ENCODE results near the gene ATP5IF1.
A peak's percentile ranks its signal among the peaks of the same experiment; 100 is the strongest.

ATP5IF1 gene

DNA sequence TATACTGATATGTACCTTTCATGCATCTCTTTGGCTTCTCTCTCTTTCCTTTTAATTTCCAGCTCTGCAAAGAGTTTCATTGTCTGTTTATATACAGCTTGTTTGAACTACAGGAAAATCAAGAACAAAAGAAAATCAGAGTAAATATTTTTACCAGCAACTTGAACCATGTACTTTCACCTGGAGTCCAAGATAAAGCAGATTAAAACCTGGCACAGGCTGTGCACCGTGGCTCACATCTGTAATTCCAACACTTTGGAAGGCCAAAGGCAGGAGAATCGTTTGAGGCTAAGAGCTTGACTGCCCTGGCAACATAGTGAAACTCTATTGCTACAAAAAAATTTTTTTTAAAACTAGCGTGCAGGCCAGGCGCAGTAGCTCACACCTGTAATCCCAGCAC is 30.7 kb upstream of the ATP5IF1 start:
- no peak overlapping the region for H3K27ac ChIP-seq (ENCODE audit: low read length)
- H3K9ac ChIP-seq (ENCODE audit: low read depth, low read length), result no peak overlapping the region
- H3K27me3 ChIP-seq (ENCODE audit: insufficient read depth, low read length), result no peaks in the 10 kb centered on the region
- no peak overlapping the region for H3K4me3 ChIP-seq (ENCODE audit: low read length)
- H3K4me1 ChIP-seq (ENCODE audit: insufficient read depth, low read length), result peaks cover 5% of the 10 kb centered on the region; the same call in 1 of the 2 replicates
- H3K9me3 ChIP-seq (ENCODE audit: insufficient read depth, low read depth, low read length), result no peaks in the 10 kb centered on the region
- peaks cover 80% of the 10 kb centered on the region for H3K36me3 ChIP-seq (ENCODE audit: insufficient read depth, low read depth, low read length)

- Histone ChIP-seq H3K9ac (ENCODE audit: low read depth, low read length) (no peak overlapping the region), H3K4me1 (ENCODE audit: insufficient read depth, low read length) (peaks cover 5% of the 10 kb centered on the region; the same call in 1 of the 2 replicates), H3K27ac (ENCODE audit: low read length) (no peak overlapping the region), H3K36me3 (ENCODE audit: insufficient read depth, low read depth, low read length) (peaks cover 78% of the 10 kb centered on the region), H3K4me3 (ENCODE audit: low read length) (no peak overlapping the region), H3K9me3 (ENCODE audit: insufficient read depth, low read depth, low read length) (no peaks in the 10 kb centered on the region), H3K27me3 (ENCODE audit: insufficient read depth, low read length) (no peaks in the 10 kb centered on the region)
Observed at GRCh38 chr1:28208818-28209441, 27.0 kb upstream of the ATP5IF1 start.

DNA sequence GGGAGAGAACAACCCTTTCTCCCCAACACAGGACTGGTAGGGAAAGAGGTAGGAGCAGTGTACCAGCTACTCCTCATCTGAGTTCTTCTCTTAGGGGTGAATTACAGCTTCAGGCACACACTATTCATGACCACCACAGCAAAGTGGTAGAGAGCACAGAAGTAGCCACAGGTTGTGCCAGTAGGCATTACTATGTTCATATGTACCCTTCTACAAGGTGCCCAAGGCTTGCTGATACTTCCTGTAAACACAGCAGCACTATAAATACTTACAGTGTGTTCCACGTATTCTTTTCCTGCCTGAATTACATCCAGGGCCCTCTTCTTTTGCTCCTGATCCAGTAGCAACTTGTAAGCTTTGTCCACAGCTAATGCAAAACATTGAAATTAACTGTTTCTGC is 26.2 kb upstream of the ATP5IF1 start:
- Histone ChIP-seq H3K4me3 (ENCODE audit: low read length) (no peak overlapping the region), H3K9me3 (ENCODE audit: insufficient read depth, low read depth, low read length) (no peaks in the 10 kb centered on the region), H3K27me3 (ENCODE audit: insufficient read depth, low read length) (no peaks in the 10 kb centered on the region), H3K9ac (ENCODE audit: low read depth, low read length) (no peak overlapping the region), H3K36me3 (ENCODE audit: insufficient read depth, low read depth, low read length) (peaks cover 78% of the 10 kb centered on the region), H3K27ac (ENCODE audit: low read length) (no peak overlapping the region), H3K4me1 (ENCODE audit: insufficient read depth, low read length) (peaks cover 5% of the 10 kb centered on the region; the same call in 1 of the 2 replicates)

DNA sequence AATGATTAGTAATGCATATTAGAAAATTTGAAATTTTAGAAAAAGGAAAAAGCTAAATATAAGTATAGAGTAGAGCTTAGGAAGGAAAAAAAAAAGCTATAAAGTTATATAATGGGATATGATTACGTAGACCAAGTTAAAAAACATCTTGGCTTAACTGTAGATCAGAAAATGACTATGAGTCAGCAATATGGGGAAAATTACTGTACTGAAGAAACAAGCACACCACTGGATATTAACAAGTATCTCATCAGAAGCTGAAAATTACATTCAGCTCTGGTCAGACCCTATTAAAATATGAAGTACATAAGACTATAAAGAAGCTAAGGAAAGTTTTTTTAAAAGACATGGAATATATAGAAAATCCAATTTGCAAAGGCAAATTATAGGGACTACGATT is 22.6 kb upstream of the ATP5IF1 start:
- Histone ChIP-seq H3K27me3 (ENCODE audit: insufficient read depth, low read length) (no peaks in the 10 kb centered on the region), H3K4me3 (ENCODE audit: low read length) (no peak overlapping the region), H3K36me3 (ENCODE audit: insufficient read depth, low read depth, low read length) (peaks cover 56% of the 10 kb centered on the region), H3K9me3 (ENCODE audit: insufficient read depth, low read depth, low read length) (no peaks in the 10 kb centered on the region), H3K9ac (ENCODE audit: low read depth, low read length) (no peak overlapping the region), H3K4me1 (ENCODE audit: insufficient read depth, low read length) (peaks cover 5% of the 10 kb centered on the region; the same call in 1 of the 2 replicates), H3K27ac (ENCODE audit: low read length) (no peak overlapping the region)

DNA sequence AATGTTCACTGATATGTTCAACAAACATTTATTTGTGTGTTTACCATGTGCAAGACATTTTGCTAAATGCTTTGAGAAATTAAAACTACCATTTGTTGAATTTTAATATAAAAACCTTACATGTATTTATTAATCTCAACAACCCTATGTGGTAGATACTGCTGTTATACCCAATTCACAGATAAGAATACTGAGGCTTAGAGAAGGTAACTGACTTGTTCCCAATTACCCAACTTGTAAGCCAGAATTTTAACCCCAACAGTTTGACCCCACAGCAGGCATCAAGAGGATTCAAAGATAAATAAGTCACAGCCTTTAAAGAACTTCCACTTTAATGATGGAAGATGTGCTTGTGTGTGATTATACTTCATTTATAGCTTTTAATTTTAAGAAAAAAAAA is 6.8 kb upstream of the ATP5IF1 start:
- H3K27ac ChIP-seq (ENCODE audit: low read length), result no peak overlapping the region
- H3K27me3 ChIP-seq (ENCODE audit: insufficient read depth, low read length), result no peaks in the 10 kb centered on the region
- H3K9me3 ChIP-seq (ENCODE audit: insufficient read depth, low read depth, low read length), result no peaks in the 10 kb centered on the region
- H3K36me3 ChIP-seq (ENCODE audit: insufficient read depth, low read depth, low read length), result peaks cover 64% of the 10 kb centered on the region
- H3K4me3 ChIP-seq (ENCODE audit: low read length), result no peak overlapping the region
- H3K9ac ChIP-seq (ENCODE audit: low read depth, low read length), result no peak overlapping the region
- H3K4me1 ChIP-seq (ENCODE audit: insufficient read depth, low read length), result no peaks in the 10 kb centered on the region

DNA sequence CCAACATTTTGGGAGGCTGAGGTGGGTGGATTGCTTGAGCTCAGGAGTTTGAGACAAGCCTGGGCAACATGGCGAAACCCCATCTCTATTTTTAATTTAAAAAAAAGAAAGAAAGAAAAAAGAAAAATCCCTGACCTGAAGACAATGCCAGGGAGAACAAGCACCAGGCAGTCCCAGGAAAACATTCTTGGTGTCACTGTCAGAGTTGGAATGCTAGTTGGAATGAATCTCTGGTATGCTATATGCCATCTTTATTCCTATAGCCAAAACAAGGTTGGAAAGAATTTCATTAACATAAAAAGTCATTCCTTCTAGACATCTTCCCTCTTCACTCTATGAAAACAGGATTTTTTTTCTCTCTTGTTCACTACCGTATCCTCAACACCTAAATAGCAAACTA is 5.9 kb upstream of the ATP5IF1 start:
- Histone ChIP-seq H3K4me3 (ENCODE audit: low read length) (no peak overlapping the region), H3K36me3 (ENCODE audit: insufficient read depth, low read depth, low read length) (peaks cover 57% of the 10 kb centered on the region), H3K9me3 (ENCODE audit: insufficient read depth, low read depth, low read length) (no peaks in the 10 kb centered on the region), H3K9ac (ENCODE audit: low read depth, low read length) (no peak overlapping the region), H3K4me1 (ENCODE audit: insufficient read depth, low read length) (no peaks in the 10 kb centered on the region), H3K27me3 (ENCODE audit: insufficient read depth, low read length) (no peaks in the 10 kb centered on the region), H3K27ac (ENCODE audit: low read length) (no peak overlapping the region)

- H3K4me3 ChIP-seq (ENCODE audit: low read length), result peak within 1 kb of the TSS; percentile 94
- peak within 1 kb of the TSS; percentile 61 for H3K27ac ChIP-seq (ENCODE audit: low read length)
- peaks cover 33% of the 10 kb centered on the region for H3K36me3 ChIP-seq (ENCODE audit: insufficient read depth, low read depth, low read length)
Observed at GRCh38 chr1:28232558-28233263, 3.2 kb upstream of the ATP5IF1 start, which contains the start of gene DNAJC8. DNAJC8 (minus strand) TSS chr1:28233029; CDS start chr1:28232998, 31 bp downstream.

GRCh38 chr1:28233264-28233606 is 2.7 kb upstream of the ATP5IF1 start:
- Histone ChIP-seq H3K36me3 (ENCODE audit: insufficient read depth, low read depth, low read length) (peaks cover 33% of the 10 kb centered on the region), H3K9me3 (ENCODE audit: insufficient read depth, low read depth, low read length) (no peaks in the 10 kb centered on the region), H3K27me3 (ENCODE audit: insufficient read depth, low read length) (no peaks in the 10 kb centered on the region), H3K27ac (ENCODE audit: low read length) (no peak overlapping the region), H3K9ac (ENCODE audit: low read depth, low read length) (no peak overlapping the region), H3K4me3 (ENCODE audit: low read length) (peak overlapping the region; percentile 94; the same call in 1 of the 2 replicates), H3K4me1 (ENCODE audit: insufficient read depth, low read length) (peaks cover 8% of the 10 kb centered on the region; the same call in 1 of the 2 replicates)

More at GRCh38 chr1:28232558-28233263, 3.2 kb upstream of the ATP5IF1 start, which contains the start of gene DNAJC8:
- Histone ChIP-seq H3K9me3 (ENCODE audit: insufficient read depth, low read depth, low read length) (no peaks in the 10 kb centered on the region), H3K9ac (ENCODE audit: low read depth, low read length) (peak within 1 kb of the TSS; percentile 99), H3K27me3 (ENCODE audit: insufficient read depth, low read length) (no peaks in the 10 kb centered on the region), H3K4me1 (ENCODE audit: insufficient read depth, low read length) (peaks cover 8% of the 10 kb centered on the region; the same call in 1 of the 2 replicates)

DNA sequence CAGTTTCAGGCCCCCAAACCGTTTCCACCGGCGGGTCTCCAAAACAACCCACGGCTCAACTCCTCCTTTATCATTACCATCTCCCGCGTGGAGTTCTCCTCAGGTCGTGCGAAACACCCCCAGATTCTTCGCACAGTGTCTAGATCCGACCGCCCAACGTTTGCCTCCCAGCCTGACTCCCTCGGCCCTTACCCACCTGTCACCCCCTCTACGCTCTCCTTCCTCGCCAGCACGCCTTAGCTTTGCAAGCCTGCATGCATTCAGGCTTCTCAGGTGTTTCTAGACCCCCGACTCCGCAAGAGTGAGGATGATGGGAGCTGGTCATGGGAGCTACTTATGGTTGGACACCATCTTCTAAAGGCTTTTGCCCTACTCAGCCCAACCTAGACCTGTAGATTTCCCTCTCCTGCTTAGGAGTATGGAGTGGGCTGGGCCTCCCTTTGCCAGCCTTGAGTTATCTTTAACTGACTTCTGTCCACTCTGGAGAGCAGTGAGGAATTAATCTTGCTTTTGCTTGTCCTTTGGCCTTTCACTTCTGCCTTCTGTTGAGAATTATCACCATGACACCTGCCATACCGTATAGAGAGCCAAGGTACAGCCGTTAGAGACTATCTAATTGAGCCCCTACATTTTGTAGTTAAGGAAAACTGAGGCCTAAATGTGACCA is 865 bp downstream of the ATP5IF1 start:
- no peaks in the 10 kb centered on the region for H3K9me3 ChIP-seq (ENCODE audit: insufficient read depth, low read depth, low read length)
- peak overlapping the region; percentile 78 for H3K27ac ChIP-seq (ENCODE audit: low read length)
- H3K27me3 ChIP-seq (ENCODE audit: insufficient read depth, low read length), result no peaks in the 10 kb centered on the region
- H3K36me3 ChIP-seq (ENCODE audit: insufficient read depth, low read depth, low read length), result peaks cover 16% of the 10 kb centered on the region
- peak overlapping the region; percentile 97 for H3K9ac ChIP-seq (ENCODE audit: low read depth, low read length)
- peaks cover 8% of the 10 kb centered on the region; the same call in 1 of the 2 replicates for H3K4me1 ChIP-seq (ENCODE audit: insufficient read depth, low read length)
- peak overlapping the region; percentile 95 for H3K4me3 ChIP-seq (ENCODE audit: low read length)

GRCh38 chr1:28239004-28239403 is 3.1 kb downstream of the ATP5IF1 start:
- H3K9ac ChIP-seq (ENCODE audit: low read depth, low read length), result no peak overlapping the region
- no peaks in the 10 kb centered on the region for H3K27me3 ChIP-seq (ENCODE audit: insufficient read depth, low read length)
- H3K27ac ChIP-seq (ENCODE audit: low read length), result no peak overlapping the region
- peaks cover 20% of the 10 kb centered on the region for H3K36me3 ChIP-seq (ENCODE audit: insufficient read depth, low read depth, low read length)
- peaks cover 8% of the 10 kb centered on the region; the same call in 1 of the 2 replicates for H3K4me1 ChIP-seq (ENCODE audit: insufficient read depth, low read length)
- H3K4me3 ChIP-seq (ENCODE audit: low read length), result no peak overlapping the region
- no peaks in the 10 kb centered on the region for H3K9me3 ChIP-seq (ENCODE audit: insufficient read depth, low read depth, low read length)

GRCh38 chr1:28240024-28240423 is 4.1 kb downstream of the ATP5IF1 start:
- peaks cover 20% of the 10 kb centered on the region for H3K36me3 ChIP-seq (ENCODE audit: insufficient read depth, low read depth, low read length)
- H3K9ac ChIP-seq (ENCODE audit: low read depth, low read length), result no peak overlapping the region
- no peak overlapping the region for H3K27ac ChIP-seq (ENCODE audit: low read length)
- H3K27me3 ChIP-seq (ENCODE audit: insufficient read depth, low read length), result no peaks in the 10 kb centered on the region
- H3K4me1 ChIP-seq (ENCODE audit: insufficient read depth, low read length), result peaks cover 8% of the 10 kb centered on the region; the same call in 1 of the 2 replicates
- no peaks in the 10 kb centered on the region for H3K9me3 ChIP-seq (ENCODE audit: insufficient read depth, low read depth, low read length)
- no peak overlapping the region for H3K4me3 ChIP-seq (ENCODE audit: low read length)
